ENCODE measurements around the gene TUBB6.

GRCh38 chr18:12333506-12334290 is 25.7 kb downstream of the TUBB6 start:
- TF ChIP-seq CTCF (IDR thresholded peaks at IDR 0.05) (no peak), POLR2A (IDR thresholded peaks at IDR 0.05) (no peak), EP300 (IDR thresholded peaks at IDR 0.05) (no peak), POLR2AphosphoS5 (IDR thresholded peaks at IDR 0.05) (no peak)

Data from upper lobe of left lung (tissue), 4 donors.